Testis (tissue), 3 donors: ENCODE results near the gene KLHL1. TPM values are rescaled to one million over a fixed set of nuclear protein-coding genes. Genes with fewer than 3 reads are reported as not detected.

ENCODE experiments used
- DNase-seq: peaks from one replicate; pipeline ENCODE4 v3.0.0-alpha.2; 2019
- H3K27ac ChIP-seq, 2 donors: fragments of 200-600 bp; sonication (generic); one replicate each; pipeline ENCODE4 v1.5.1; 2019
- H3K27me3 ChIP-seq: fragments of 200-600 bp; sonication (generic); one replicate; pipeline ENCODE4 v1.5.1; 2019
- H3K36me3 ChIP-seq: fragments of 200-600 bp; sonication (generic); one replicate; pipeline ENCODE4 v1.5.1; 2017; ENCODE audit warnings: low read depth; ENCODE audit errors: missing control alignments
- H3K4me1 ChIP-seq: fragments of 200-600 bp; sonication (generic); one replicate; pipeline ENCODE4 v1.5.1; 2019
- H3K4me3 ChIP-seq, 2 donors: fragments of 200-600 bp; sonication (generic); one replicate each; pipeline ENCODE4 v1.5.1; 2017 to 2019
- H3K9me3 ChIP-seq: fragments of 200-600 bp; sonication (generic); one replicate; pipeline ENCODE4 v1.5.1; 2017
- CTCF ChIP-seq, 3 experiments: fragments of 450-650 bp in 2 of 3; fragments of 200-600 bp in 1 of 3; sonication (generic) in 1 of 3; IDR thresholded peaks; one replicate each; pipeline ENCODE4 v1.5.1; 2016 to 2019; ENCODE audit warnings: antibody characterized with exemption in 3 of 3, mild to moderate bottlenecking in 2 of 3, moderate library complexity in 1 of 3
- POLR2A ChIP-seq: fragments of 450-650 bp; IDR thresholded peaks from one replicate; pipeline ENCODE4 v1.6.1; 2017; ENCODE audit warnings: antibody characterized with exemption, mild to moderate bottlenecking, moderate library complexity
- WGBS, 2 donors: methylation state at CpG; one replicate each; pipeline ENCODE4 v1.1.5; 2018; 5-methylcytosine and 5-hydroxymethylcytosine counted together
- intact Hi-C: fragments of 100-400 bp; cut with DNase I; formaldehyde crosslinking; loops from one replicate; pipeline ENCODE4 v1.15.1; 2023; ENCODE audit warnings: low total_unique reads
- polyA plus RNA-seq: library from polyadenylated mRNA; stranded (reverse); fragments of 350-450 nt; fragmentation: Illumina TruSeq; extraction: RNeasy Lipid Tissue Mini Kit (QIAGEN cat#74804); gene quantifications from one replicate; pipeline ENCODE4 v1.2.3, GENCODE V29; 2014; ENCODE audit warnings: low read depth, low replicate concordance; ENCODE audit not compliant: insufficient read depth
- total RNA-seq, 2 donors: library from RNA; depleted of rRNA; stranded (reverse); fragments of >200 nt; gene quantifications; one replicate each; pipeline ENCODE4 v1.2.3, GENCODE V29; 2016

KLHL1 gene
- total and polyA plus RNA-seq, 3 donors from 2014 or later = 0.16 to 0.87 (median 0.21) TPM

DNA sequence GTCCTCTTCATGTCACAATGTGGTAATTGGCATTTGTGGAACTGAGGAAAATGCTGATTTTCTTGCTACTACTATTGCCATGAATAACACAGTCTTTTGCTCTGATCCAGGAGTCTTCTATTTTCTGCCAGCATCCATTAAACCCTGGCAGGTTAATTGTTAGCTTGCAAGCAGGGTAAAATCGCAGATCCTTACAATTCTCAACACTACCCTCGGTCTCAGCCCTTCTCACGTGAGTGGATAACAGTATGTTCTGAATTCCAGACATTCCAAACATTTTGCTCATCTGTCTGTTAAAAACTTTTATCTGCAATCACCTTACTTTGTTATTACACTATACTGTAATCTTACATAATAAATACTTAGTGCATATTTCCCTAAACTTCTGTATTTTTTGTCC lies 251.9 kb downstream of the KLHL1 start:
- no peak for DNase-seq
- TF ChIP-seq POLR2A (no peak), CTCF (IDR thresholded peaks at IDR 0.05) (no peak)
- H3K4me3 ChIP-seq = no peak overlapping the region
- H3K36me3 ChIP-seq = no peaks in the 10 kb centered on the region
- no peaks in the 10 kb centered on the region for H3K9me3 ChIP-seq
- no peak overlapping the region for H3K27ac ChIP-seq
- no peaks in the 10 kb centered on the region for H3K27me3 ChIP-seq
- intact Hi-C loops = no loop called here
- no peaks in the 10 kb centered on the region for H3K4me1 ChIP-seq
- WGBS, 2 donors = 24 to 37% methylated on average over 3 of the region's 3 CpGs

- 98 to 100% methylated on average over 1 to 2 of the region's 2 CpGs for WGBS, 2 donors
- intact Hi-C loops = no loop called here
- no peaks in the 10 kb centered on the region for H3K4me1 ChIP-seq
- H3K36me3 ChIP-seq = no peaks in the 10 kb centered on the region
- no peaks in the 10 kb centered on the region for H3K9me3 ChIP-seq
- H3K4me3 ChIP-seq = no peak overlapping the region
- H3K27ac ChIP-seq = no peak overlapping the region
- TF ChIP-seq POLR2A (no peak), CTCF (IDR thresholded peaks at IDR 0.05) (no peak)
- no peak for DNase-seq
- no peaks in the 10 kb centered on the region for H3K27me3 ChIP-seq
Measured at GRCh38 chr13:69828527-69828926, 279.7 kb downstream of the KLHL1 start.

DNA sequence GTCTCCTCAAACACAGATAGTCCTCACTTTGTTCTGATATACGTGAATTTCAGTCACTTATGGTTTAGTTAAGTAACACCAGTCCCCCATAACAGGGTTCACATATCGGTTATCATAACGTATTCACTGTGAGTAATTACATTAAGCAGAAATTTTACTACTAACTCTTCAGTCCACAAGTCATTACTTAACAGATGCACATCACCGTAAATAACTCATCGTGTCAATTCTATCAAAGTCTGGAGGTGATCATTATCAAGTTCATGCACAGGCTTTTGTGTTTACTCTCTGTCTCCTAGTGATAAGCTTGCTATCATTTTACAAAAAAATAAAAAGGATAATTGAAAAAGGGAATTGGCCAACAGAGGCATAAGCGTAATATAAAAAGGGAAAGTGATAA lies 288.1 kb downstream of the KLHL1 start:
- DNase-seq = no peak
- Histone ChIP-seq H3K4me1 (no peaks in the 10 kb centered on the region), H3K4me3 (no peak overlapping the region), H3K36me3 (no peaks in the 10 kb centered on the region), H3K27ac (no peak overlapping the region), H3K27me3 (no peaks in the 10 kb centered on the region), H3K9me3 (no peaks in the 10 kb centered on the region)
- TF ChIP-seq CTCF (IDR thresholded peaks at IDR 0.05) (no peak), POLR2A (no peak)
- intact Hi-C loops = no loop called here
- WGBS, 2 donors = 81 to 89% methylated on average over 6 of the region's 6 CpGs

DNA sequence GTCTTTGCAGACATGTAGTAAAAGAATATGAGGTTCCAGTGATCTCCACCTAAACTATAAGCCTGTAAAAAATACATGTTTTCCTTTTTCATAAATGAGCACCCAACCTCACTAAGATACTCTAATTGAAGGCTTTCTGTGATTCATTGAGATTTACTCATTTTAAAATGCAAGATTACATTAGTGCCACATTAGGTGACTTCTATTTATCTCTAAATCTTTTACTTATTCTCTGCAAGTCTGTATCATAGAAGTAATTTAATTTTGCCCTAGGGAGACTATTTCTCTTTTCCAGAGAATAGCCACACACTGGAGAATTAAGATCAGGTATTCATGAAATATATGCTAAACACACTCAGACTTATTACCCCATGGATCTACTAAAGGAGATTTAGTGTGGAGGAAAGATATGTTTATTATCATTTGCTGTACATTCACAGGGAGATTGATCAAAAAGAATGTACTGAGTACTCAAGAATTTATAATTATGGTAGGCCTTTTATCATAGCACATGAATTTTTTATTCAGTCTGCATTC lies 290.9 kb downstream of the KLHL1 start:
- H3K4me3 ChIP-seq = no peak overlapping the region
- H3K9me3 ChIP-seq = no peaks in the 10 kb centered on the region
- H3K36me3 ChIP-seq = no peaks in the 10 kb centered on the region
- DNase-seq = no peak
- no peaks in the 10 kb centered on the region for H3K27me3 ChIP-seq
- no peaks in the 10 kb centered on the region for H3K4me1 ChIP-seq
- no peak overlapping the region for H3K27ac ChIP-seq
- no peak for TF ChIP-seq POLR2A
- intact Hi-C loops = no loop called here

- H3K27me3 ChIP-seq = no peaks in the 10 kb centered on the region
- WGBS, 2 donors = 89 to 93% methylated on average over 3 of the region's 3 CpGs
- H3K4me1 ChIP-seq = no peaks in the 10 kb centered on the region
- no peak for DNase-seq
- no peaks in the 10 kb centered on the region for H3K36me3 ChIP-seq
- no peak overlapping the region for H3K27ac ChIP-seq
- TF ChIP-seq CTCF (IDR thresholded peaks at IDR 0.05) (no peak), POLR2A (no peak)
- H3K9me3 ChIP-seq = no peaks in the 10 kb centered on the region
- H3K4me3 ChIP-seq = no peak overlapping the region
- intact Hi-C loops = no loop called here
Measured at GRCh38 chr13:69809152-69809551, 299.1 kb downstream of the KLHL1 start.
